SK-N-SH treated with all-trans-retinoic acid at 6 μM for 48 hours (cell line): Measurements from ENCODE around the gene C12orf54.
"Not testable (repeated sequence)": the region's sequence is repeated elsewhere in the genome, so short reads cannot be mapped to it uniquely, and the experiment has no call there.

Experiments used
- ATAC-seq: fragments of 200-7000 bp; cut with Tn5 transposase; 3 replicates; pipeline ENCODE4 v1.9.1; 2020; ENCODE audit warnings: mild to moderate bottlenecking, moderate library complexity
- ARNTL ChIP-seq: fragments of 450-650 bp; formaldehyde crosslinking; IDR thresholded peaks from 2 replicates; pipeline ENCODE4 v1.5.0; 2020; ENCODE audit warnings: low read depth, mild to moderate bottlenecking, moderate library complexity, borderline replicate concordance
- BACH2 ChIP-seq: fragments of 250-450 bp; sonication (Bioruptor Pico); IDR thresholded peaks from 2 replicates; pipeline ENCODE4 v1.9.0; 2021; ENCODE audit warnings: mild to moderate bottlenecking, borderline replicate concordance
- CREB5 ChIP-seq: fragments of 250-450 bp; sonication (Bioruptor Pico); IDR thresholded peaks from 2 replicates; pipeline ENCODE4 v1.5.1; 2020; ENCODE audit warnings: low read depth, mild to moderate bottlenecking, moderate library complexity
- CSDC2 ChIP-seq: fragments of 250-450 bp; sonication (Bioruptor Pico); IDR thresholded peaks from 2 replicates; pipeline ENCODE4 v1.5.0; 2020; ENCODE audit warnings: mild to moderate bottlenecking, moderate library complexity
- ESRRG ChIP-seq: fragments of 250-450 bp; sonication (Bioruptor Pico); IDR thresholded peaks from 2 replicates; pipeline ENCODE4 v1.6.1; 2021; ENCODE audit warnings: mild to moderate bottlenecking
- ISL1 ChIP-seq: fragments of 250-450 bp; sonication (Bioruptor Pico); IDR thresholded peaks from 2 replicates; pipeline ENCODE4 v2.1.2; 2022; ENCODE audit warnings: mild to moderate bottlenecking, moderate library complexity
- OSR1 ChIP-seq: fragments of 250-450 bp; sonication (Bioruptor Pico); IDR thresholded peaks from 2 replicates; pipeline ENCODE4 v1.8.0; 2022; ENCODE audit warnings: moderate library complexity, mild to moderate bottlenecking, inconsistent platforms
- PATZ1 ChIP-seq: fragments of 250-450 bp; sonication (Bioruptor Pico); IDR thresholded peaks from 2 replicates; pipeline ENCODE4 v1.8.0; 2020; ENCODE audit warnings: mild to moderate bottlenecking, moderate library complexity, borderline replicate concordance
- PPARA ChIP-seq: fragments of 250-450 bp; sonication (Bioruptor Pico); IDR thresholded peaks from 2 replicates; pipeline ENCODE4 v1.5.0; 2020; ENCODE audit warnings: mild to moderate bottlenecking, borderline replicate concordance
- RARB ChIP-seq: fragments of 250-450 bp; sonication (Bioruptor Pico); IDR thresholded peaks from 2 replicates; pipeline ENCODE4 v1.8.0; 2021; ENCODE audit warnings: mild to moderate bottlenecking, moderate library complexity
- SNAI2 ChIP-seq: fragments of 250-450 bp; sonication (Bioruptor Pico); IDR thresholded peaks from 2 replicates; pipeline ENCODE4 v1.5.0; 2020; ENCODE audit warnings: mild to moderate bottlenecking, moderate library complexity
- TCF4 ChIP-seq: fragments of 250-450 bp; sonication (Bioruptor Pico); IDR thresholded peaks from 2 replicates; pipeline ENCODE4 v1.8.0; 2021; ENCODE audit warnings: mild to moderate bottlenecking, moderate library complexity, borderline replicate concordance
- TOX ChIP-seq: fragments of 250-450 bp; sonication (Bioruptor Pico); IDR thresholded peaks from 2 replicates; pipeline ENCODE4 v1.8.0; 2021; ENCODE audit warnings: mild to moderate bottlenecking, moderate library complexity, borderline replicate concordance
- ZC3H10 ChIP-seq: fragments of 250-450 bp; sonication (Bioruptor Pico); IDR thresholded peaks from 2 replicates; pipeline ENCODE4 v1.5.1; 2021; ENCODE audit warnings: mild to moderate bottlenecking, moderate library complexity
- ZFP3 ChIP-seq: fragments of 250-450 bp; sonication (Bioruptor Pico); IDR thresholded peaks from 2 replicates; pipeline ENCODE4 v1.5.0; 2020; ENCODE audit warnings: mild to moderate bottlenecking, moderate library complexity
- ZFP30 ChIP-seq: fragments of 450-650 bp; formaldehyde crosslinking; IDR thresholded peaks from 2 replicates; pipeline ENCODE4 v1.5.0; 2022; ENCODE audit warnings: mild to moderate bottlenecking, moderate library complexity
- ZNF565 ChIP-seq: fragments of 450-650 bp; formaldehyde crosslinking; conservative IDR thresholded peaks from 2 replicates; pipeline ENCODE4 v1.5.0; 2020; ENCODE audit warnings: low read depth, mild to moderate bottlenecking, moderate library complexity
- ZNF70 ChIP-seq: fragments of 450-650 bp; formaldehyde crosslinking; IDR thresholded peaks from 2 replicates; pipeline ENCODE4 v1.5.0; 2020; ENCODE audit warnings: mild to moderate bottlenecking, moderate library complexity
- ZNF8 ChIP-seq: fragments of 450-650 bp; formaldehyde crosslinking; IDR thresholded peaks from 2 replicates; pipeline ENCODE4 v1.5.0; 2020; ENCODE audit warnings: mild to moderate bottlenecking, moderate library complexity
- TF ChIP-seq, protein P1 (sequence below): fragments of 250-450 bp; sonication (Bioruptor Pico); IDR thresholded peaks from 2 replicates; pipeline ENCODE4 v1.5.0; 2020; ENCODE audit warnings: mild to moderate bottlenecking, moderate library complexity
- TF ChIP-seq, protein P2 (sequence below): fragments of 250-450 bp; sonication (Bioruptor Pico); IDR thresholded peaks from 2 replicates; pipeline ENCODE4 v1.8.0; 2021; ENCODE audit warnings: low read depth, mild to moderate bottlenecking, moderate library complexity, borderline replicate concordance

Gene C12orf54

GRCh38 chr12:48451372-48451771 lies 30.9 kb upstream of the C12orf54 start:
- no peak for ATAC-seq
- TF ChIP-seq, protein P1, sequence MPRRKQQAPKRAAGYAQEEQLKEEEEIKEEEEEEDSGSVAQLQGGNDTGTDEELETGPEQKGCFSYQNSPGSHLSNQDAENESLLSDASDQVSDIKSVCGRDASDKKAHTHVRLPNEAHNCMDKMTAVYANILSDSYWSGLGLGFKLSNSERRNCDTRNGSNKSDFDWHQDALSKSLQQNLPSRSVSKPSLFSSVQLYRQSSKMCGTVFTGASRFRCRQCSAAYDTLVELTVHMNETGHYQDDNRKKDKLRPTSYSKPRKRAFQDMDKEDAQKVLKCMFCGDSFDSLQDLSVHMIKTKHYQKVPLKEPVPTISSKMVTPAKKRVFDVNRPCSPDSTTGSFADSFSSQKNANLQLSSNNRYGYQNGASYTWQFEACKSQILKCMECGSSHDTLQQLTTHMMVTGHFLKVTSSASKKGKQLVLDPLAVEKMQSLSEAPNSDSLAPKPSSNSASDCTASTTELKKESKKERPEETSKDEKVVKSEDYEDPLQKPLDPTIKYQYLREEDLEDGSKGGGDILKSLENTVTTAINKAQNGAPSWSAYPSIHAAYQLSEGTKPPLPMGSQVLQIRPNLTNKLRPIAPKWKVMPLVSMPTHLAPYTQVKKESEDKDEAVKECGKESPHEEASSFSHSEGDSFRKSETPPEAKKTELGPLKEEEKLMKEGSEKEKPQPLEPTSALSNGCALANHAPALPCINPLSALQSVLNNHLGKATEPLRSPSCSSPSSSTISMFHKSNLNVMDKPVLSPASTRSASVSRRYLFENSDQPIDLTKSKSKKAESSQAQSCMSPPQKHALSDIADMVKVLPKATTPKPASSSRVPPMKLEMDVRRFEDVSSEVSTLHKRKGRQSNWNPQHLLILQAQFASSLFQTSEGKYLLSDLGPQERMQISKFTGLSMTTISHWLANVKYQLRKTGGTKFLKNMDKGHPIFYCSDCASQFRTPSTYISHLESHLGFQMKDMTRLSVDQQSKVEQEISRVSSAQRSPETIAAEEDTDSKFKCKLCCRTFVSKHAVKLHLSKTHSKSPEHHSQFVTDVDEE (CRISPR knock-in tag) = no peak
- TF ChIP-seq ESRRG (CRISPR knock-in tag) (no peak), SNAI2 (no peak)

DNA sequence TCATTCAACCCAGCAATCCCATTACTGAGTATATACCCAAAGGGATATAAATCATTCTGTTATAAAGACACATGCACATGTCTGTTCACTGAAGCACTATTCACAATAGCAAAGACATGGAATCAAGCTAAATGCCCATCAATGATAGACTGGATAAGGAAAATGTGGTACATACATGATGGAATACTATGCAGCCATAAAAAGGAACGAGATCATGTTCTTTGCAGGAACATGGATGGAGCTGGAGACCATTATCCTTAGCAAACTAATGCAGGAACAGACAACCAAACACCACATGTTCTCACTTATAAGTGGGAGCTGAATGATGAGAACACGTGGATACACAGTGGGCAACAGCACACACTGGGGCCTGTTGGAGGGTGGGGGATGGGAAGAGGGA lies 29.3 kb upstream of the C12orf54 start:
- not testable (repeated sequence) for ATAC-seq

- no peak for TF ChIP-seq ZFP3 (CRISPR knock-in tag)
- TF ChIP-seq ZNF8 (CRISPR knock-in tag) = no peak
- TF ChIP-seq TCF4 = no peak
- no peak for TF ChIP-seq ZC3H10
- no peak for TF ChIP-seq PATZ1 (CRISPR knock-in tag)
- TF ChIP-seq, protein P2, sequence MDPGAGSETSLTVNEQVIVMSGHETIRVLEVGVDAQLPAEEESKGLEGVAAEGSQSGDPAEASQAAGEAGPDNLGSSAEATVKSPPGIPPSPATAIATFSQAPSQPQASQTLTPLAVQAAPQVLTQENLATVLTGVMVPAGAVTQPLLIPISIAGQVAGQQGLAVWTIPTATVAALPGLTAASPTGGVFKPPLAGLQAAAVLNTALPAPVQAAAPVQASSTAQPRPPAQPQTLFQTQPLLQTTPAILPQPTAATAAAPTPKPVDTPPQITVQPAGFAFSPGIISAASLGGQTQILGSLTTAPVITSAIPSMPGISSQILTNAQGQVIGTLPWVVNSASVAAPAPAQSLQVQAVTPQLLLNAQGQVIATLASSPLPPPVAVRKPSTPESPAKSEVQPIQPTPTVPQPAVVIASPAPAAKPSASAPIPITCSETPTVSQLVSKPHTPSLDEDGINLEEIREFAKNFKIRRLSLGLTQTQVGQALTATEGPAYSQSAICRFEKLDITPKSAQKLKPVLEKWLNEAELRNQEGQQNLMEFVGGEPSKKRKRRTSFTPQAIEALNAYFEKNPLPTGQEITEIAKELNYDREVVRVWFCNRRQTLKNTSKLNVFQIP (CRISPR knock-in tag) = no peak
- TF ChIP-seq, protein P1 (CRISPR knock-in tag) = no peak
- TF ChIP-seq CREB5 = no peak
- no peak for TF ChIP-seq PPARA
- no peak for TF ChIP-seq ZNF70 (CRISPR knock-in tag)
- TF ChIP-seq ZFP30 = no peak
- TF ChIP-seq, all 23 proteins: peak for 0
- ATAC-seq = peak; percentile 44; the same call in 2 of the 3 replicates
Observed at GRCh38 chr12:48454667-48455066, 27.6 kb upstream of the C12orf54 start.

- ATAC-seq = no peak
- TF ChIP-seq OSR1 (no peak), RARB (CRISPR knock-in tag) (no peak), ZNF70 (CRISPR knock-in tag) (no peak), TCF4 (no peak), ZNF565 (CRISPR knock-in tag) (no peak), BACH2 (CRISPR knock-in tag) (no peak), CSDC2 (CRISPR knock-in tag) (no peak), ZFP3 (CRISPR knock-in tag) (no peak), ESRRG (CRISPR knock-in tag) (no peak), ZNF8 (CRISPR knock-in tag) (no peak), PATZ1 (CRISPR knock-in tag) (no peak), PPARA (no peak), ISL1 (CRISPR knock-in tag) (no peak), TOX (no peak), CREB5 (no peak), ARNTL (CRISPR knock-in tag) (no peak)
- TF ChIP-seq, protein P2 (CRISPR knock-in tag) = no peak
Observed at GRCh38 chr12:48455116-48455515, 27.2 kb upstream of the C12orf54 start.
